K562 (cell line): ENCODE results near the gene MUC16. TPM values are rescaled to one million over a fixed set of nuclear protein-coding genes. Genes with fewer than 3 reads are reported as not detected.

Source experiments
- ATAC-seq: fragments of 200-7000 bp; cut with Tn5 transposase; 3 replicates; pipeline ENCODE4 v1.9.1; 2020; ENCODE audit warnings: moderate library complexity
- BruUV-seq: library from RNA; stranded (reverse); fragments of 400-500 nt; replicated peaks from 2 replicates; lab custom pipeline; 2021; lab: Mats Ljungman, UMichigan
- CTCF ChIA-PET: fragments of 300-600 bp; formaldehyde crosslinking; extraction: SDS; loops from one replicate; lab custom pipeline; 2021; ENCODE audit warnings: low intra/inter-chr PET ratio; lab: Yijun Ruan, JAX
- POLR2A ChIA-PET: fragments of 300-600, 350-650 bp; sonication (Branson Sonifier 250); formaldehyde crosslinking; extraction: SDS; loops from one replicate; lab custom pipeline; 2021; ENCODE audit warnings: antibody characterized with exemption, inconsistent platforms; lab: Yijun Ruan, JAX
- DNase-seq, 4 experiments: peaks; one replicate each; pipeline versions ENCODE4 v3.0.0 to v3.0.0-alpha.2; 2011 to 2018; ENCODE audit warnings: low spot score in 3 of 4, mixed read lengths in 3 of 4; ENCODE audit errors: extremely low read depth in 1 of 4
- FAIRE-seq: peaks from 2 replicates; lab custom pipeline; 2011; peaks lifted over from hg19 to GRCh38; lab: Jason Lieb, UNC
- H2AFZ ChIP-seq: 2 replicates; pipeline ENCODE4 v1.6.0; 2011; ENCODE audit warnings: low read depth, low read length, control low read depth, inconsistent platforms
- H3K27ac ChIP-seq: fragments of 200-600 bp; 3 replicates; pipeline ENCODE4 v1.8.0; 2011; ENCODE audit warnings: low read depth, mild to moderate bottlenecking, control low read depth, inconsistent platforms, low read length, moderate library complexity, mixed read lengths; ENCODE audit errors: extremely low read depth
- H3K27me3 ChIP-seq, 2 experiments: fragments of 300-600 bp in 1 of 2; 2 replicates in 1 of 2; 3 replicates in 1 of 2; pipeline versions ENCODE4 v1.6.0 to v1.8.0; 2011; ENCODE audit warnings: inconsistent platforms in 2 of 2, low read length in 2 of 2, mild to moderate bottlenecking in 1 of 2, mixed read lengths in 1 of 2, moderate library complexity in 1 of 2; ENCODE audit not compliant: control insufficient read depth in 2 of 2, insufficient read depth in 2 of 2
- H3K36me3 ChIP-seq: fragments of 300-600 bp; 3 replicates; pipeline ENCODE4 v1.8.0; 2011; ENCODE audit warnings: mild to moderate bottlenecking, low read length, inconsistent platforms; ENCODE audit not compliant: control insufficient read depth, insufficient read depth
- H3K4me1 ChIP-seq, 2 experiments: fragments of 200-600 bp in 1 of 2; replicated peaks in 1 of 2; 2 replicates in 1 of 2; 3 replicates in 1 of 2; pipeline versions ENCODE4 v1.5.1 to v1.8.0; 2011; ENCODE audit warnings: inconsistent platforms in 2 of 2, low read length in 2 of 2, mild to moderate bottlenecking in 1 of 2, mixed read lengths in 1 of 2, moderate library complexity in 1 of 2; ENCODE audit not compliant: control insufficient read depth in 2 of 2, insufficient read depth in 2 of 2
- H3K4me2 ChIP-seq: 2 replicates; pipeline ENCODE4 v1.6.1; 2011; ENCODE audit warnings: low read length, control low read depth, inconsistent platforms, mixed read lengths; ENCODE audit not compliant: insufficient read depth
- H3K4me3 ChIP-seq: fragments of 200-600 bp; sonication (generic), shearing (Covaris generic); 2 replicates; pipeline ENCODE4 v1.5.1; 2016; ENCODE audit warnings: control low read depth, inconsistent platforms
- H3K79me2 ChIP-seq: fragments of 200-600 bp; 3 replicates; pipeline ENCODE4 v1.8.0; 2011; ENCODE audit warnings: low read length, inconsistent platforms; ENCODE audit not compliant: control insufficient read depth, insufficient read depth
- H3K9ac ChIP-seq, 2 experiments: 2 replicates each; pipeline versions ENCODE4 v1.6.0 to v1.6.1; 2011; ENCODE audit warnings: low read depth in 2 of 2, low read length in 2 of 2, control low read depth in 1 of 2, inconsistent platforms in 1 of 2, mild to moderate bottlenecking in 1 of 2, mixed read lengths in 1 of 2; ENCODE audit not compliant: insufficient read depth in 1 of 2
- H3K9me1 ChIP-seq: one replicate; pipeline ENCODE4 v1.6.0; 2011; ENCODE audit warnings: inconsistent platforms, mild to moderate bottlenecking, low read length, moderate library complexity; ENCODE audit not compliant: control insufficient read depth, insufficient read depth
- H3K9me3 ChIP-seq: replicated peaks from 2 replicates; pipeline ENCODE4 v1.5.1; 2011; ENCODE audit warnings: low read depth, low read length, inconsistent platforms; ENCODE audit not compliant: control insufficient read depth, insufficient read depth
- H4K20me1 ChIP-seq: replicated peaks from 2 replicates; pipeline ENCODE4 v1.6.1; 2011; ENCODE audit warnings: low read length, inconsistent platforms, mixed read lengths; ENCODE audit not compliant: control insufficient read depth, insufficient read depth
- E2F4 ChIP-seq: sonication (generic); formaldehyde crosslinking; IDR thresholded peaks from 2 replicates; pipeline ENCODE4 v1.8.0; 2022; ENCODE audit warnings: mild to moderate bottlenecking, low read depth, missing genetic modification reagents
- GTF3C2 ChIP-seq: IDR thresholded peaks from 3 replicates; pipeline ENCODE4 v1.6.1; 2011; ENCODE audit warnings: borderline replicate concordance, mild to moderate bottlenecking, moderate library complexity; ENCODE audit not compliant: insufficient read length; ENCODE audit errors: extremely low read depth
- JUN ChIP-seq, 2 experiments: sonication (generic) in 1 of 2; formaldehyde crosslinking in 1 of 2; IDR thresholded peaks; 2 replicates each; pipeline versions ENCODE4 v1.6.1 to v1.8.0; 2012 to 2022; ENCODE audit warnings: borderline replicate concordance in 2 of 2, mild to moderate bottlenecking in 2 of 2, improper control_type of control experiment in 1 of 2, low read depth in 1 of 2, low read length in 1 of 2, missing genetic modification reagents in 1 of 2
- NBN ChIP-seq: fragments of 450-650 bp; IDR thresholded peaks from 2 replicates; pipeline ENCODE4 v1.6.1; 2016; ENCODE audit warnings: low read depth, mild to moderate bottlenecking
- NCOA2 ChIP-seq, 2 experiments: fragments of 450-650 bp; IDR thresholded peaks; 2 replicates each; pipeline ENCODE4 v1.6.1; 2018; ENCODE audit warnings: mild to moderate bottlenecking in 2 of 2, moderate library complexity in 1 of 2; ENCODE audit not compliant: partially characterized antibody in 2 of 2
- SMARCC2 ChIP-seq: fragments of 450-650 bp; IDR thresholded peaks from 2 replicates; pipeline ENCODE4 v1.6.1; 2017; ENCODE audit warnings: antibody characterized with exemption, moderate library complexity, mild to moderate bottlenecking, low read depth
- ZBTB8A ChIP-seq: fragments of 450-650 bp; IDR thresholded peaks from 2 replicates; pipeline ENCODE4 v1.6.1; 2018; ENCODE audit warnings: mild to moderate bottlenecking, moderate library complexity; ENCODE audit not compliant: partially characterized antibody
- ZNF282 ChIP-seq: sonication (generic); formaldehyde crosslinking; IDR thresholded peaks from 2 replicates; pipeline ENCODE4 v1.8.1; 2023; ENCODE audit warnings: missing genetic modification reagents
- ZNF707 ChIP-seq: fragments of 250-450 bp; sonication (Bioruptor Pico); conservative IDR thresholded peaks from 2 replicates; pipeline ENCODE4 v1.8.0; 2022; ENCODE audit warnings: inconsistent platforms, mild to moderate bottlenecking, moderate library complexity
- ZNF764 ChIP-seq: fragments of 250-450 bp; sonication (Bioruptor Pico); IDR thresholded peaks from 2 replicates; pipeline ENCODE4 v1.4.0; 2020; ENCODE audit warnings: low read depth, mild to moderate bottlenecking, moderate library complexity
- ZSCAN32 ChIP-seq: fragments of 450-650 bp; formaldehyde crosslinking; IDR thresholded peaks from 2 replicates; pipeline ENCODE4 v1.4.0; 2020; ENCODE audit warnings: mild to moderate bottlenecking, moderate library complexity
- WGBS: fragments of 100-300 bp; shearing (Covaris generic); methylation state at CpG from one replicate; pipeline ENCODE4 v1.1.6; 2016; ENCODE audit warnings: low coverage, mixed read lengths; ENCODE audit not compliant: insufficient coverage; ENCODE audit errors: missing lambda C conversion rate; 5-methylcytosine and 5-hydroxymethylcytosine counted together
- in situ Hi-C: fragments of 300-500 bp; cut with MboI; formaldehyde crosslinking; loops from 4 replicates; pipeline ENCODE4 v1.15.0; 2018; ENCODE audit warnings: inconsistent platforms, mixed read lengths
- intact Hi-C: fragments of 100-400 bp; cut with micrococcal nuclease; formaldehyde crosslinking; loops from 2 replicates; pipeline ENCODE4 v1.14.2; 2022
- polyA plus RNA-seq, 8 experiments: library from polyadenylated mRNA; depleted of rRNA in 4 of 8; stranded (reverse) in 5 of 8; unstranded in 3 of 8; fragments of >200 nt; fragmentation: Nextera tagmentation in 2 of 8; fragmentation: Illumina TruSeq in 1 of 8; extraction: Ambion mirVana in 2 of 8; extraction: Trizol in 1 of 8; gene quantifications; 2 replicates each; pipeline versions ENCODE4 v1.2.1 to v1.2.3, GENCODE V29; 2011 to 2014; ENCODE audit warnings: inconsistent platforms in 1 of 8, missing spikeins in 1 of 8
- total RNA-seq, 7 experiments: library from RNA; depleted of rRNA in 6 of 7; stranded (reverse); fragments of >200 nt in 6 of 7; fragmentation: Illumina TruSeq in 2 of 7; extraction: Trizol in 2 of 7; gene quantifications; 2 replicates each; pipeline versions ENCODE4 v1.2.1 to v1.2.3, GENCODE V29; 2011 to 2021; ENCODE audit warnings: low replicate concordance in 1 of 7
- TF ChIP-seq, protein P1 (sequence below): fragments of 450-650 bp; formaldehyde crosslinking; IDR thresholded peaks from 2 replicates; pipeline ENCODE4 v1.4.0; 2020; ENCODE audit warnings: mild to moderate bottlenecking, moderate library complexity

The MUC16 gene
- total and polyA plus RNA-seq, 9 of the 15 experiments (the other 6 are each of a cell fraction or from before 2014, with no cell fraction given): not detected

DNA sequence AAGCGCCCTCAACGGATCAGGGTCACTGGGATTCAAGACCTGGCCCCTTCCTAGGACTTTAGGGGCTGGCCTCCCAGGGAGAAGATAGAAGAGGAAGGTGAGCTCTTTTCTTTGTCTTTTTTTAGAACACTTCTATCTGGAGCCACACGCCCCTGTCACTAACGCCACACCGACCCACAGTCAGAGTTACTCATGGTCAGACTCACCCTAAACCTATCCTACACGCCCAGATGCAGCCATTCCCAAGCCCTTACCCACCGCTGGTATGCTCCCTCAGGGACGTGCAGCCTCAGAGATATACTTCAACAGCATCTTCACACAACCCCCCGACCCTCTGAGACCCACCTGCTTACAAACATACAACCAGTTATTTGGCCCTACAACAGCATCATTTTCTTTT lies 29.9 kb upstream of the MUC16 start (continued):
- TF ChIP-seq GTF3C2 (no peak), ZBTB8A (no peak), JUN (IDR thresholded peaks at IDR 0.05; ENCODE audit: borderline replicate concordance, low read depth, low read length) (no peak), JUN (CRISPR knock-in tag; IDR thresholded peaks at IDR 0.05; ENCODE audit: borderline replicate concordance) (no peak), NCOA2 (IDR thresholded peaks at IDR 0.05; ENCODE audit: partially characterized antibody in 2 of 2) (no peak), NBN (no peak)

DNA sequence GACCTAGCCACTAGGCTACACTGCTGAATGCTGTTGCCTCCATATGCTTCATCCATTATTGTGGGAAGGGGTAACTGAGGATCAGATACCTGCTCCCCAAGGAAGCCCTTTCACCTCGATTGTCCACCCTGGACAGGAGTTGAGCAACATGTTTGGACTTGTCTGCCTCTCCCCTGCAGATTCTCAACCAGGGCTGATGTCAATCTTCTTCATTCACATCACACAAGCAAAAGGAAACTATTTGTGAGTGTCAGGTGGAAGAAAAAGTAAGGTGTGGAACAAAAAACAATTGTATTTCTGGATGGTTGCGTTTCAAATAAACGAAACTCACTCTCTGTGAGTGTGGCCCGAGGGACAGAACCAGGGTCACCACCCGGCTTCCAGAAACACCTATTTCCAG lies 29.5 kb upstream of the MUC16 start:
- no peak overlapping the region for H3K9ac ChIP-seq
- ATAC-seq (no peak), DNase-seq (no peak), FAIRE-seq (no peak)
- WGBS: 1% methylated on average over 5 of the region's 5 CpGs
- no peak overlapping the region for H3K27ac ChIP-seq
- H3K4me3 ChIP-seq: no peak overlapping the region
- H3K27me3 ChIP-seq: peaks cover 5 to 45% of the 10 kb centered on the region in 2 experiments; a peak in 4 of 5 replicates
- ChIA-PET POLR2A (no interaction called here), CTCF (no interaction called here)
- H3K9me1 ChIP-seq: no peaks in the 10 kb centered on the region
- no peaks in the 10 kb centered on the region for H3K4me1 ChIP-seq
- H3K4me2 ChIP-seq: no peak overlapping the region
- H3K36me3 ChIP-seq: no peaks in the 10 kb centered on the region
- intact Hi-C loops (no loop called here), in situ Hi-C loops (no loop called here)
- no peaks in the 10 kb centered on the region for H3K79me2 ChIP-seq
- H4K20me1 ChIP-seq: no peaks in the 10 kb centered on the region
- H2AFZ ChIP-seq: no peak overlapping the region
- H3K9me3 ChIP-seq: no peaks in the 10 kb centered on the region
- no TSS peak for BruUV-seq
- TF ChIP-seq ZNF282 (no peak), E2F4 (CRISPR knock-in tag) (no peak), SMARCC2 (no peak), ZNF764 (CRISPR knock-in tag) (no peak), ZSCAN32 (CRISPR knock-in tag) (no peak), ZNF707 (no peak)
- TF ChIP-seq, protein P1, sequence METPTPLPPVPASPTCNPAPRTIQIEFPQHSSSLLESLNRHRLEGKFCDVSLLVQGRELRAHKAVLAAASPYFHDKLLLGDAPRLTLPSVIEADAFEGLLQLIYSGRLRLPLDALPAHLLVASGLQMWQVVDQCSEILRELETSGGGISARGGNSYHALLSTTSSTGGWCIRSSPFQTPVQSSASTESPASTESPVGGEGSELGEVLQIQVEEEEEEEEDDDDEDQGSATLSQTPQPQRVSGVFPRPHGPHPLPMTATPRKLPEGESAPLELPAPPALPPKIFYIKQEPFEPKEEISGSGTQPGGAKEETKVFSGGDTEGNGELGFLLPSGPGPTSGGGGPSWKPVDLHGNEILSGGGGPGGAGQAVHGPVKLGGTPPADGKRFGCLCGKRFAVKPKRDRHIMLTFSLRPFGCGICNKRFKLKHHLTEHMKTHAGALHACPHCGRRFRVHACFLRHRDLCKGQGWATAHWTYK (CRISPR knock-in tag): no peak
